Measurements from ENCODE around the gene SLCO4C1.

SLCO4C1 gene

DNA sequence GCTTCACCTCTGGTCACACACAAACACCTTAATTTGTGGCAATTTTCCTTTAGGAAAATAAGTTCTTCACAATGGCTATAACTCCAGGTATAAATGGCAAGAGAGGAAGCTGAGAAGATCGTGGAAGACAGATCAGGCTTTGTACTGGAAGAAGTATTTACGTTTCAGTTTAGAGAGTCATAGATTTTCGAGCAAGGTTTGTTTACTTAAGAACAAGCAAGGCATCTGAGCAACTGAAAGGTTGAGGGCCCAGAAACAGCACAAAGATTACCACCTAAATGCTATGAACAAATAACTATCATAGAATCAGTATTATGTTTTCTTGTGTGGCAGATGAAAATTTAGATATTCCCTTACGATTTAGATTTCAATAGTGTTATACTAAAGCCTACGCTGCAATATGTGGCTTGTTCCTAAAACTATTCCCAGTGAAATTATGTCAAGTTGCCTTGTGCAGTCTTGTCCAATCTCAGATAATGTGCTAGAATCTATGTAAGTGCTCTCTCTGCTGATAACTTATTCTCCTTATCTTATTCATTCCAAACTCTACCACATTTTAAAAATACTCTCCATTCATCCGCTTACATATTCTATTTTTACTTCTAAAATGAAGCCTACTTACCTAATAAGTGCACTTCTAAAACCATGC lies 6.7 kb downstream of the SLCO4C1 start:
- H3K9me3 Mint-ChIP-seq = no peaks in the 10 kb centered on the region
- H3K27me3 Mint-ChIP-seq (ENCODE audit: low read depth) = peaks cover 3% of the 10 kb centered on the region
- no peaks in the 10 kb centered on the region for H3K36me3 Mint-ChIP-seq (ENCODE audit: low read depth)
- no peak overlapping the region for H3K27ac Mint-ChIP-seq
- H3K4me3 Mint-ChIP-seq = no peak overlapping the region
- no peak for DNase-seq (ENCODE audit: low spot score)
- peaks cover under 1% of the 10 kb centered on the region for H3K4me1 Mint-ChIP-seq (ENCODE audit: low read depth)

DNA sequence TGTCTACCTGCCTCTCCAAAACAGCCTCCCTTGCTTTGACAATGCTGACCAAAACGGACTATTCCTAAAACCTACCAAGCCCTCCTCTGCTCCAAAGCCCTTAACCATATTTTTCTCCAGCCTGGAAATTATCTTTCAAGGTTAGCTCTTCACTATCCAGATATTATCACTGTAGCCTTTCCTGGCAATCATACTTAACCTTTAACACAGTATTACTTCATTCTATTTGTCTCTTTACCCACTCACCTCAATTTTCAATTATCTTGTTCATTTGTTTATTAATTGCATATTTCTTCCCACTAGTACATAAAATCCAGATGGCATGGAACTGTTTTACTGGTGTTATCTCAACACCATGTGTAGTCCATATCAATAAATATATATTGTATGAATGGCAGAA lies 7.5 kb downstream of the SLCO4C1 start:
- Mint-ChIP-seq H3K27me3 (ENCODE audit: low read depth) (peaks cover 3% of the 10 kb centered on the region), H3K9me3 (no peaks in the 10 kb centered on the region), H3K36me3 (ENCODE audit: low read depth) (no peaks in the 10 kb centered on the region), H3K4me3 (no peak overlapping the region), H3K4me1 (ENCODE audit: low read depth) (peaks cover 6% of the 10 kb centered on the region), H3K27ac (no peak overlapping the region)
- no peak for DNase-seq (ENCODE audit: low spot score)

DNA sequence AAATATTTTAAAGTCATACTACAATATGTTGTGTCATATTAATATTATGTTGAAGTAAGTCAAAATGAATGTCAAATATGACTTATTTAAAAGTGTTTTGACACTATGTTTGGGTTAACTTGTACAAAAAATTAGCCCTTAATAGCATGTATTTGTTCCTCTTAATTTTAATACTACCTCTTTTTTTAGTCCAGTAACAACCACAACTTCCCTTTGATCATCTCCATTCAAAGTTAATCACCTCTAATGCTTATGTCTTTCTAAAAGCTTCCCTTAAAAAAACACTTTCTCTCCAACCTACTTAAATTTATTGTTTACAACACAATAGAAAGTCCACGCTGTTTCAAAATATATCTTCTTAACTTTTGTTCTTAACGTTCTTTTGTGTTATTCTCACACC lies 9.6 kb downstream of the SLCO4C1 start:
- Mint-ChIP-seq H3K27ac (no peak overlapping the region), H3K4me1 (ENCODE audit: low read depth) (peaks cover 13% of the 10 kb centered on the region), H3K27me3 (ENCODE audit: low read depth) (peaks cover 5% of the 10 kb centered on the region), H3K9me3 (no peaks in the 10 kb centered on the region), H3K36me3 (ENCODE audit: low read depth) (no peaks in the 10 kb centered on the region), H3K4me3 (no peak overlapping the region)
- DNase-seq (ENCODE audit: low spot score) = no peak

- H3K27ac Mint-ChIP-seq = no peak overlapping the region
- no peaks in the 10 kb centered on the region for H3K36me3 Mint-ChIP-seq (ENCODE audit: low read depth)
- H3K4me3 Mint-ChIP-seq = peak overlapping the region; percentile 8
- H3K9me3 Mint-ChIP-seq = no peaks in the 10 kb centered on the region
- DNase-seq (ENCODE audit: low spot score) = no peak
- peaks cover 17% of the 10 kb centered on the region for H3K4me1 Mint-ChIP-seq (ENCODE audit: low read depth)
- peaks cover 9% of the 10 kb centered on the region for H3K27me3 Mint-ChIP-seq (ENCODE audit: low read depth)
Observed at GRCh38 chr5:102283102-102283797, 12.8 kb downstream of the SLCO4C1 start.

GRCh38 chr5:102279711-102280110 lies 16.4 kb downstream of the SLCO4C1 start:
- DNase-seq (ENCODE audit: low spot score) = no peak
- Mint-ChIP-seq H3K27me3 (ENCODE audit: low read depth) (peaks cover 14% of the 10 kb centered on the region), H3K4me3 (no peak overlapping the region), H3K27ac (no peak overlapping the region), H3K9me3 (no peaks in the 10 kb centered on the region), H3K36me3 (ENCODE audit: low read depth) (no peaks in the 10 kb centered on the region), H3K4me1 (ENCODE audit: low read depth) (peaks cover 19% of the 10 kb centered on the region)

DNA sequence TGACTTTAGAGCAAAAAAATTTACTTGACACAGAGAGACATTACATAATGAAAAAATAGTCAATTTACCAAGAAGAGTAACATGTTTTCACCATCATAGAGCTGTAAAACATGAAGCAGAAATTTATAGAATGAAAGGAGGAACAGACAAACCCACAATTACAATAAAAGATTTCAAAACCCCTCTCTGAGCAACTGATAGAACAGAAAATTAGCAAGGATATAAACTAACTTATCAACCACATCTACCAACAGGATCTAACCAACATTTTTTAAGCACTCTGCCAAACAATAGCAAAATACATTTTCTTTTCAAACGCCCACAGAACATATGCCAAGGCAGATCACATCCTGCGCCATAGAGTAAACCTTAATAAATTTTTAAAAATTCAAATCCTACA lies 17.9 kb downstream of the SLCO4C1 start:
- Mint-ChIP-seq H3K27ac (no peak overlapping the region), H3K4me3 (no peak overlapping the region), H3K27me3 (ENCODE audit: low read depth) (peaks cover 14% of the 10 kb centered on the region), H3K4me1 (ENCODE audit: low read depth) (peaks cover 9% of the 10 kb centered on the region), H3K9me3 (no peaks in the 10 kb centered on the region), H3K36me3 (ENCODE audit: low read depth) (no peaks in the 10 kb centered on the region)
- no peak for DNase-seq (ENCODE audit: low spot score)

DNA sequence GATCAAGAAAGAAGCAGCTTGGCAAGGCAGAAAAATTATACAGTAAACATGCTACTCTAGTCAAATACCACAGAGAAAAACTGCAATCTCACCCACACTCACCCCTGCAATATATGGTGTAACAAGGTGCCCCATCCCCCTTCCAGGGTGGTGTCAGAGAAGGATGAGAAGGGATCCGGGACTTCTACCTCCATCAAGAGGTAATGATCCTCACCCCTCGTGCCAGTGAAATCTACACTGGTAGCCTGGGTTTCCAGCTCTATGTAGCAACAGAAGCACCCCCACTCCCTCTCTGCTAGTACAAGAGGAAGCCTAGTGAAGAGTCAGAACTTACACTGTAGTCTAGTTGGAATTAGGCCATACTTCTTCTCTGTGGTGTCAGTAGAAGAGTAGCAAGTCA lies 18.9 kb downstream of the SLCO4C1 start:
- Mint-ChIP-seq H3K27me3 (ENCODE audit: low read depth) (peaks cover 14% of the 10 kb centered on the region), H3K27ac (no peak overlapping the region), H3K36me3 (ENCODE audit: low read depth) (no peaks in the 10 kb centered on the region), H3K4me1 (ENCODE audit: low read depth) (peaks cover 6% of the 10 kb centered on the region), H3K4me3 (no peak overlapping the region), H3K9me3 (no peaks in the 10 kb centered on the region)
- DNase-seq (ENCODE audit: low spot score) = no peak

GRCh38 chr5:102271759-102272158 lies 24.3 kb downstream of the SLCO4C1 start:
- no peaks in the 10 kb centered on the region for H3K27me3 Mint-ChIP-seq (ENCODE audit: low read depth)
- no peaks in the 10 kb centered on the region for H3K36me3 Mint-ChIP-seq (ENCODE audit: low read depth)
- H3K27ac Mint-ChIP-seq = no peak overlapping the region
- H3K9me3 Mint-ChIP-seq = peaks cover 13% of the 10 kb centered on the region
- no peak overlapping the region for H3K4me3 Mint-ChIP-seq
- DNase-seq (ENCODE audit: low spot score) = no peak
- no peaks in the 10 kb centered on the region for H3K4me1 Mint-ChIP-seq (ENCODE audit: low read depth)

DNA sequence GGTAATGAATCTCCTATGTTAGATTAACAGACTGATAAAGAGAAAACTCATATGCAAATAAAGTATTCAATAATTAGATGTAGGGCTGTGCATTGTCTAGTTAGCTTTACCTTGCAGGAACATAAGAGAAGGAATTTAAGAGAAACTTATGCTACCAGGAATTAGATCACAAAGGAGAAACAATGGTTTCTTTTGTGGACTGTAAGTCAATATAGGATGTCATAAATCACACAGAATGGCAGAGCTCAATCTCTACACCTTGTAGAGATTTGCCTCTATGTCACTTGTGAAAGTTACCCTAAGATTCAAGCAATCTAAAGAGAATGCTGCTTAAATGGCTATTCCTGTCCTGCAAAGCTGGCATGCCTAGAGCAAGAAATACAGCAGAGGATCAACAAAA lies 26.0 kb downstream of the SLCO4C1 start:
- no peak overlapping the region for H3K4me3 Mint-ChIP-seq
- no peaks in the 10 kb centered on the region for H3K36me3 Mint-ChIP-seq (ENCODE audit: low read depth)
- H3K27ac Mint-ChIP-seq = no peak overlapping the region
- peaks cover 13% of the 10 kb centered on the region for H3K9me3 Mint-ChIP-seq
- no peaks in the 10 kb centered on the region for H3K4me1 Mint-ChIP-seq (ENCODE audit: low read depth)
- H3K27me3 Mint-ChIP-seq (ENCODE audit: low read depth) = no peaks in the 10 kb centered on the region
- no peak for DNase-seq (ENCODE audit: low spot score)

GRCh38 chr5:102262688-102263087 lies 33.4 kb downstream of the SLCO4C1 start:
- H3K4me3 Mint-ChIP-seq = no peak overlapping the region
- H3K36me3 Mint-ChIP-seq (ENCODE audit: low read depth) = no peaks in the 10 kb centered on the region
- no peak for DNase-seq (ENCODE audit: low spot score)

GRCh38 chr5:102249381-102249780 lies 46.7 kb downstream of the SLCO4C1 start:
- Mint-ChIP-seq H3K27ac (no peak overlapping the region), H3K4me1 (ENCODE audit: low read depth) (no peaks in the 10 kb centered on the region), H3K9me3 (no peaks in the 10 kb centered on the region), H3K27me3 (ENCODE audit: low read depth) (no peaks in the 10 kb centered on the region), H3K36me3 (ENCODE audit: low read depth) (no peaks in the 10 kb centered on the region), H3K4me3 (no peak overlapping the region)
- no peak for DNase-seq (ENCODE audit: low spot score)

More at GRCh38 chr5:102262688-102263087, 33.4 kb downstream of the SLCO4C1 start:
- Mint-ChIP-seq H3K27ac (no peak overlapping the region), H3K9me3 (no peaks in the 10 kb centered on the region), H3K27me3 (ENCODE audit: low read depth) (no peaks in the 10 kb centered on the region), H3K4me1 (ENCODE audit: low read depth) (no peaks in the 10 kb centered on the region)

GRCh38 chr5:102243213-102243612 lies 52.9 kb downstream of the SLCO4C1 start:
- Mint-ChIP-seq H3K9me3 (no peaks in the 10 kb centered on the region), H3K4me3 (no peak overlapping the region), H3K4me1 (ENCODE audit: low read depth) (no peaks in the 10 kb centered on the region), H3K27ac (no peak overlapping the region), H3K36me3 (ENCODE audit: low read depth) (no peaks in the 10 kb centered on the region), H3K27me3 (ENCODE audit: low read depth) (no peaks in the 10 kb centered on the region)
- DNase-seq (ENCODE audit: low spot score) = no peak

GRCh38 chr5:102241809-102242421 lies 54.2 kb downstream of the SLCO4C1 start:
- DNase-seq (ENCODE audit: low spot score) = no peak
- Mint-ChIP-seq H3K27ac (no peak overlapping the region), H3K4me3 (no peak overlapping the region)

GRCh38 chr5:102231693-102232619 lies 64.1 kb downstream of the SLCO4C1 start:
- DNase-seq (ENCODE audit: low spot score) = peak; percentile 9
- Mint-ChIP-seq H3K9me3 (no peaks in the 10 kb centered on the region), H3K36me3 (ENCODE audit: low read depth) (no peaks in the 10 kb centered on the region)

More at GRCh38 chr5:102241809-102242421, 54.2 kb downstream of the SLCO4C1 start:
- Mint-ChIP-seq H3K9me3 (no peaks in the 10 kb centered on the region), H3K27me3 (ENCODE audit: low read depth) (no peaks in the 10 kb centered on the region), H3K4me1 (ENCODE audit: low read depth) (no peaks in the 10 kb centered on the region), H3K36me3 (ENCODE audit: low read depth) (no peaks in the 10 kb centered on the region)

More at GRCh38 chr5:102231693-102232619, 64.1 kb downstream of the SLCO4C1 start:
- Mint-ChIP-seq H3K4me1 (ENCODE audit: low read depth) (peaks cover 17% of the 10 kb centered on the region), H3K4me3 (no peak overlapping the region), H3K27ac (no peak overlapping the region), H3K27me3 (ENCODE audit: low read depth) (peaks cover 6% of the 10 kb centered on the region)

Data from T-helper 2 cell treated with Interferon-gamma antibody and Interleukin-4, amounts not matched to agents 5 μg/mL and 100 μg/mL, for 36 hours (primary cell).